HCT116 (cell line): ENCODE data around the gene THRB. TPM values are rescaled to one million over a fixed set of nuclear protein-coding genes. Genes with fewer than 3 reads are reported as not detected.
A peak's percentile ranks its signal among the peaks of the same experiment; 100 is the strongest.

Experiments used
- ATAC-seq: fragments of 200-7000 bp; cut with Tn5 transposase; 2 replicates; pipeline ENCODE4 v1.9.1; 2020; ENCODE audit warnings: mild to moderate bottlenecking, moderate library complexity
- BruUV-seq: library from RNA; stranded (reverse); fragments of 400-500 nt; replicated peaks from 2 replicates; lab custom pipeline; 2021; lab: Mats Ljungman, UMichigan
- CTCF ChIA-PET: fragments of 300-600 bp; sonication (Branson Sonifier 250); formaldehyde crosslinking; loops from one replicate; lab custom pipeline; 2021; ENCODE audit warnings: antibody characterized with exemption; lab: Charles Lee
- POLR2A ChIA-PET: fragments of 300-600, 350-600 bp; sonication (Branson Sonifier 250); formaldehyde crosslinking; loops from one replicate; lab custom pipeline; 2021; ENCODE audit warnings: antibody characterized with exemption; lab: Charles Lee
- RAD21 ChIA-PET, 2 experiments: fragments of 300-600 bp; sonication (Branson Sonifier 250); formaldehyde crosslinking; loops; one replicate each; lab custom pipeline; 2023; ENCODE audit warnings: low total read pairs in 2 of 2; ENCODE audit not compliant: uncharacterized antibody in 2 of 2, unreplicated experiment in 2 of 2, low non-redundant PET in 1 of 2; lab: Charles Lee
- DNase-seq: peaks from one replicate; pipeline ENCODE4 v3.0.0-alpha.2; 2010; ENCODE audit warnings: low read depth, low spot score
- H2AFZ ChIP-seq: fragments of 200-600 bp; shearing (Covaris generic), sonication (generic); 2 replicates; pipeline ENCODE4 v1.6.1; 2017; ENCODE audit warnings: low read depth, mixed run types, mixed read lengths, antibody characterized with exemption, low read length; ENCODE audit not compliant: poor library complexity, severe bottlenecking
- H3K27ac ChIP-seq: 2 replicates; pipeline ENCODE4 v1.5.1; 2012; ENCODE audit warnings: low read depth, low read length
- H3K27me3 ChIP-seq: fragments of 200-600 bp; sonication (generic); 2 replicates; pipeline ENCODE4 v1.6.1; 2016; ENCODE audit warnings: mixed run types, low read length, mixed read lengths; ENCODE audit not compliant: insufficient read depth
- H3K36me3 ChIP-seq, 2 experiments: fragments of 200-500 bp in 1 of 2; fragments of 200-600 bp in 1 of 2; sonication (Bioruptor generic) in 1 of 2; sonication (generic) in 1 of 2; 2 replicates each; pipeline versions ENCODE4 v1.5.1 to v1.6.1; 2014 to 2016; ENCODE audit warnings: low read length in 2 of 2, inconsistent platforms in 1 of 2, mixed read lengths in 1 of 2, mixed run types in 1 of 2; ENCODE audit not compliant: insufficient read depth in 2 of 2, control insufficient read depth in 1 of 2
- H3K4me1 ChIP-seq, 2 experiments: fragments of 200-600 bp in 1 of 2; sonication (generic) in 1 of 2; 2 replicates each; pipeline versions ENCODE4 v1.5.1 to v1.6.1; 2012 to 2017; ENCODE audit warnings: low read length in 2 of 2, inconsistent platforms in 1 of 2, mild to moderate bottlenecking in 1 of 2, mixed read lengths in 1 of 2, mixed run types in 1 of 2, moderate library complexity in 1 of 2; ENCODE audit not compliant: insufficient read depth in 2 of 2, control insufficient read depth in 1 of 2
- H3K4me2 ChIP-seq: fragments of 200-600 bp; sonication (generic); 2 replicates; pipeline ENCODE4 v1.6.1; 2017; ENCODE audit warnings: mixed run types, low read length, mixed read lengths
- H3K4me3 ChIP-seq, 2 experiments: fragments of 200-600 bp in 1 of 2; sonication (generic) in 1 of 2; replicated peaks in 1 of 2; 2 replicates each; pipeline ENCODE4 v1.5.1; 2011 to 2016; ENCODE audit warnings: low read length in 2 of 2, control low read depth in 1 of 2, low read depth in 1 of 2, mild to moderate bottlenecking in 1 of 2, mixed read lengths in 1 of 2, mixed run types in 1 of 2
- H3K79me2 ChIP-seq: fragments of 200-600 bp; sonication (generic); 2 replicates; pipeline ENCODE4 v1.6.1; 2017; ENCODE audit warnings: mild to moderate bottlenecking, mixed run types, low read length, moderate library complexity, mixed read lengths; ENCODE audit not compliant: insufficient read depth
- H3K9ac ChIP-seq: fragments of 200-600 bp; sonication (generic); 2 replicates; pipeline ENCODE4 v1.6.1; 2016; ENCODE audit warnings: low read length, mixed read lengths
- H3K9me2 ChIP-seq: fragments of 200-600 bp; sonication (generic), shearing (Covaris generic); 2 replicates; pipeline ENCODE4 v1.6.1; 2017; ENCODE audit warnings: mixed run types, mild to moderate bottlenecking, moderate library complexity; ENCODE audit not compliant: insufficient read depth
- H3K9me3 ChIP-seq, 2 experiments: fragments of 200-500 bp in 1 of 2; fragments of 200-600 bp in 1 of 2; sonication (Bioruptor generic) in 1 of 2; sonication (generic) in 1 of 2; 2 replicates each; pipeline ENCODE4 v1.6.1; 2014 to 2017; ENCODE audit warnings: low read length in 2 of 2, mixed read lengths in 2 of 2, inconsistent platforms in 1 of 2, low read depth in 1 of 2, mild to moderate bottlenecking in 1 of 2, mixed run types in 1 of 2, moderate library complexity in 1 of 2; ENCODE audit not compliant: control insufficient read depth in 1 of 2, insufficient read depth in 1 of 2
- H4K20me1 ChIP-seq: fragments of 200-600 bp; sonication (generic), shearing (Covaris generic); 2 replicates; pipeline ENCODE4 v1.6.1; 2017; ENCODE audit warnings: mixed run types, mild to moderate bottlenecking, moderate library complexity; ENCODE audit not compliant: insufficient read depth
- ATF3 ChIP-seq: IDR thresholded peaks from 2 replicates; pipeline ENCODE4 v1.6.1; 2012
- CBX3 ChIP-seq: IDR thresholded peaks from 2 replicates; pipeline ENCODE4 v1.6.1; 2012; ENCODE audit warnings: low read depth
- CEBPB ChIP-seq: IDR thresholded peaks from 2 replicates; pipeline ENCODE4 v1.6.1; 2012; ENCODE audit warnings: low read depth
- EGR1 ChIP-seq: IDR thresholded peaks from 2 replicates; pipeline ENCODE4 v1.6.1; 2012; ENCODE audit warnings: low read depth
- ELF1 ChIP-seq: IDR thresholded peaks from 2 replicates; pipeline ENCODE4 v1.6.1; 2012; ENCODE audit warnings: low read depth, borderline replicate concordance
- EZH2phosphoT487 ChIP-seq: fragments of 200-600 bp; IDR thresholded peaks from 2 replicates; pipeline ENCODE4 v1.6.1; 2018; ENCODE audit warnings: antibody characterized with exemption, borderline replicate concordance
- FOSL1 ChIP-seq: IDR thresholded peaks from 2 replicates; pipeline ENCODE4 v1.6.1; 2012; ENCODE audit warnings: low read depth
- JUND ChIP-seq: IDR thresholded peaks from 2 replicates; pipeline ENCODE4 v1.6.1; 2012
- MAX ChIP-seq: IDR thresholded peaks from 2 replicates; pipeline ENCODE4 v1.6.1; 2012
- POLR2A ChIP-seq: IDR thresholded peaks from 2 replicates; pipeline ENCODE4 v1.7.0; 2011; ENCODE audit warnings: borderline replicate concordance; ENCODE audit not compliant: insufficient read depth, insufficient read length; ENCODE audit errors: extremely low read depth
- POLR2AphosphoS5 ChIP-seq: IDR thresholded peaks from 2 replicates; pipeline ENCODE4 v1.6.1; 2011; ENCODE audit warnings: mild to moderate bottlenecking, low read depth, low read length, moderate library complexity
- RAD21 ChIP-seq: IDR thresholded peaks from 2 replicates; pipeline ENCODE4 v1.6.1; 2012; ENCODE audit warnings: low read depth, mild to moderate bottlenecking
- SIN3A ChIP-seq: IDR thresholded peaks from 2 replicates; pipeline ENCODE4 v1.6.1; 2012; ENCODE audit warnings: low read depth
- SP1 ChIP-seq: IDR thresholded peaks from 2 replicates; pipeline ENCODE4 v1.6.1; 2012; ENCODE audit warnings: low read depth
- YY1 ChIP-seq: IDR thresholded peaks from 2 replicates; pipeline ENCODE4 v1.6.1; 2011; ENCODE audit warnings: low read length, low read depth, moderate library complexity, mild to moderate bottlenecking; ENCODE audit not compliant: insufficient replicate concordance; ENCODE audit errors: extremely low read depth
- ZBTB33 ChIP-seq: IDR thresholded peaks from 2 replicates; pipeline ENCODE4 v1.6.1; 2011; ENCODE audit warnings: mild to moderate bottlenecking, low read length, moderate library complexity; ENCODE audit not compliant: insufficient replicate concordance; ENCODE audit errors: extremely low read depth
- ZFX ChIP-seq: fragments of 450-650 bp; IDR thresholded peaks from 2 replicates; pipeline ENCODE4 v1.6.1; 2017
- ZNF274 ChIP-seq: fragments of 200-500 bp; sonication (Bioruptor generic); IDR thresholded peaks from 2 replicates; pipeline ENCODE4 v1.6.1; 2014; ENCODE audit warnings: mild to moderate bottlenecking, low read depth, low read length, inconsistent platforms
- intact Hi-C: fragments of 100-400 bp; cut with micrococcal nuclease; formaldehyde crosslinking; loops from 2 replicates; pipeline ENCODE4 v1.10.0; 2022
- total RNA-seq: library from RNA; stranded (reverse); gene quantifications from one replicate; pipeline ENCODE4 v1.2.1, GENCODE V29; 2021; ENCODE audit not compliant: unreplicated experiment

THRB gene
- total RNA-seq, 1 experiment from 2014 or later = 2.5 TPM

GRCh38 chr3:24145981-24146822, 348.4 kb downstream of the THRB start:
- H3K4me1 ChIP-seq = peaks cover 12 to 20% of the 10 kb centered on the region in 2 experiments
- H3K9ac ChIP-seq = peak overlapping the region; percentile 28; the same call in 1 of the 2 replicates
- BruUV-seq = no TSS peak
- no peaks in the 10 kb centered on the region for H3K9me3 ChIP-seq
- DNase-seq (no peak), ATAC-seq (peak; percentile 63)
- H4K20me1 ChIP-seq = no peaks in the 10 kb centered on the region
- peak overlapping the region in 1 of 2 experiments; percentile 30; a peak in 2 of 4 replicates for H3K4me3 ChIP-seq
- no peaks in the 10 kb centered on the region for H3K9me2 ChIP-seq
- CTCF ChIA-PET = no interaction called here
- H3K4me2 ChIP-seq = peak overlapping the region; percentile 69
- no peaks in the 10 kb centered on the region for H3K36me3 ChIP-seq
- POLR2A ChIA-PET = no interaction called here
- peak overlapping the region; percentile 18; the same call in 1 of the 2 replicates for H3K27ac ChIP-seq
- H3K79me2 ChIP-seq = no peaks in the 10 kb centered on the region
- H3K27me3 ChIP-seq = no peaks in the 10 kb centered on the region
- RAD21 ChIA-PET = no interaction called here
- TF ChIP-seq FOSL1 = peak; percentile 63
- TF ChIP-seq ZFX = no peak
- no peak for TF ChIP-seq EGR1
- no peak for TF ChIP-seq SIN3A
- no peak for TF ChIP-seq MAX
- TF ChIP-seq ZBTB33 = no peak
- TF ChIP-seq CBX3 = no peak
- TF ChIP-seq POLR2A = no peak
- TF ChIP-seq EZH2phosphoT487 = no peak
- no peak for TF ChIP-seq SP1
- no peak for TF ChIP-seq YY1
- TF ChIP-seq JUND = peak; percentile 64
- TF ChIP-seq CEBPB = 0 out of 2 replicates have a peak, but pooled peaks have one; percentile 1
- no peak for TF ChIP-seq ELF1
- TF ChIP-seq RAD21 = no peak
- no peak for TF ChIP-seq ZNF274
- no peak for TF ChIP-seq POLR2AphosphoS5
- no peak for TF ChIP-seq ATF3
- H2AFZ ChIP-seq = peak overlapping the region; percentile 72
- intact Hi-C loops = loop anchor here (5.0 kb wide), 1 partner anchor 149 kb away; no protein-coding TSS in a partner anchor
